ENCODE measurements around the gene E2F2. TPM values are rescaled to one million over a fixed set of nuclear protein-coding genes. Genes with fewer than 3 reads are reported as not detected.

The E2F2 gene
- total RNA-seq, 1 experiment from 2014 or later = 0.89 TPM

DNA sequence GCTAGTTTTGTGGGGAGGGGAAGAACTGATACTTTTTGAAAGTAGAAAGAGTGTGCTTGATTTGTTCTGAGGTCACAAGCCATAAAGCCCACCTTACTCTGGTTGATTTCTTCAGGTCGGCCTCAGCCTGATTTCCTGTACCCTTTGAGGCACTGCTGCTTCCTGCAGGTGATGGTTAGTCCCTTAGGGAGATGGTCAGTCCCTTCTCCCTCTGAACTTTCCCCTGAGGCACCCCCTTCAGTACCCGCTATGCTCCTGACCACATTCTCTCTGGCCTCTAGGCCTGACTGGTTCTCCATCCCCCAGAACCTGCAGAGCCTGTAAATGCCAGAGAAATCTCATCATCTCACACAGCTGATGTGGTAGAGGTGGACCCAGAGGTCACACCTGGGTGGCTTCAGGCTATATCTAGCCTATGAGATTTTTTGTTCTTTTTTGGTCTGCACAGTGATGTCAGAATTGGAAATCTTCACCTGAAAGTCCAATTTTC is 43.3 kb upstream of the E2F2 start:
- no peak overlapping the region for H3K27ac Mint-ChIP-seq (ENCODE audit: low read depth, unreplicated experiment)
- intact Hi-C loops (cut with micrococcal nuclease) = no loop called here
- TF ChIP-seq, protein P1, sequence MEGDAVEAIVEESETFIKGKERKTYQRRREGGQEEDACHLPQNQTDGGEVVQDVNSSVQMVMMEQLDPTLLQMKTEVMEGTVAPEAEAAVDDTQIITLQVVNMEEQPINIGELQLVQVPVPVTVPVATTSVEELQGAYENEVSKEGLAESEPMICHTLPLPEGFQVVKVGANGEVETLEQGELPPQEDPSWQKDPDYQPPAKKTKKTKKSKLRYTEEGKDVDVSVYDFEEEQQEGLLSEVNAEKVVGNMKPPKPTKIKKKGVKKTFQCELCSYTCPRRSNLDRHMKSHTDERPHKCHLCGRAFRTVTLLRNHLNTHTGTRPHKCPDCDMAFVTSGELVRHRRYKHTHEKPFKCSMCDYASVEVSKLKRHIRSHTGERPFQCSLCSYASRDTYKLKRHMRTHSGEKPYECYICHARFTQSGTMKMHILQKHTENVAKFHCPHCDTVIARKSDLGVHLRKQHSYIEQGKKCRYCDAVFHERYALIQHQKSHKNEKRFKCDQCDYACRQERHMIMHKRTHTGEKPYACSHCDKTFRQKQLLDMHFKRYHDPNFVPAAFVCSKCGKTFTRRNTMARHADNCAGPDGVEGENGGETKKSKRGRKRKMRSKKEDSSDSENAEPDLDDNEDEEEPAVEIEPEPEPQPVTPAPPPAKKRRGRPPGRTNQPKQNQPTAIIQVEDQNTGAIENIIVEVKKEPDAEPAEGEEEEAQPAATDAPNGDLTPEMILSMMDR (IDR thresholded peaks at IDR 0.05; ENCODE audit: unreplicated experiment) = no peak
- BruUV-seq (replicated peaks) = no TSS peak
- no peaks in the 10 kb centered on the region for H3K36me3 Mint-ChIP-seq (ENCODE audit: insufficient read depth, unreplicated experiment)
- H3K4me1 Mint-ChIP-seq (ENCODE audit: insufficient read depth, unreplicated experiment) = peaks cover 22% of the 10 kb centered on the region
- no peaks in the 10 kb centered on the region for H3K27me3 Mint-ChIP-seq (ENCODE audit: insufficient read depth, unreplicated experiment)
- CTCF ChIA-PET = interaction anchor here (0.8 kb wide), 1 partner anchor 29 kb away, joined by 4 read pairs; no protein-coding TSS in a partner anchor
- POLR2A ChIA-PET = interaction anchor here (0.7 to 7.7 kb wide), 5 partner anchors 10 to 382 kb away, joined by 3 to 131 read pairs (median 18); partner anchors contain the start of gene ID3
- no peak overlapping the region for H3K4me3 Mint-ChIP-seq (ENCODE audit: unreplicated experiment)
- no peak for DNase-seq (ENCODE audit: unreplicated experiment)
- H3K9me3 Mint-ChIP-seq (ENCODE audit: unreplicated experiment) = no peaks in the 10 kb centered on the region

DNA sequence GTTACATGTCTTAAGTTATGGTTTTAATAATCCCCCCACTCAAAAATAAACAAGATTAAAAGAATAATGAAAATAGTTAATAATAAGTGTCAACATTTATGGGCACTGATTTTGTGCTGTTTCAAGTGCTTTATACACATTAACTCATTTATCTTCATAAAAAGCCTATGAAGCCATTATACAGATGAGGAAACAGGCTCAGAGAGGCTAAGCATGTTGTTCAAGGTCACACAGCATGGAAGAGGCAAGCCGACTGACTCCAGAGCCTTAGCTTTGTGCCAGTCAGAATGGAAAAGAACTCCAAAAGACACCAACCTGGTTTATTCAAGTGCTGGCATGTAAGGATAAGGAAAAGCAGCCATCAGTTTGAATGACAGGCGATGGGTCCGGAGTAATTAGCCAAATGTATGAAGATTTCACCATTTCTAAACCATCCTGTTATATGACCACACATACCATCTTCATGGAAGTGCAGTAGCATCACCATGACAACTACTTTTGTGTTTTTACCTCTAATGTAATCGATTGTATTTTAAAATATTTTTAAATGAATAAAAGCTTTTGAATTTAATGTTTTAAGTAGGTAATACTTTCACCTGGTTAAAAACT is 42.6 kb upstream of the E2F2 start:
- POLR2A ChIA-PET = interaction anchor here (0.7 to 3.6 kb wide), 5 partner anchors 12 to 382 kb away, joined by 3 to 18 read pairs (median 5); no protein-coding TSS in a partner anchor
- no peak overlapping the region for H3K27ac Mint-ChIP-seq (ENCODE audit: low read depth, unreplicated experiment)
- CTCF ChIA-PET = interaction anchor here (0.9 kb wide), 1 partner anchor 15 kb away, joined by 3 read pairs; no protein-coding TSS in a partner anchor
- no TSS peak for BruUV-seq (replicated peaks)
- peaks cover 19% of the 10 kb centered on the region for H3K4me1 Mint-ChIP-seq (ENCODE audit: insufficient read depth, unreplicated experiment)
- H3K27me3 Mint-ChIP-seq (ENCODE audit: insufficient read depth, unreplicated experiment) = peaks cover 4% of the 10 kb centered on the region
- no peaks in the 10 kb centered on the region for H3K9me3 Mint-ChIP-seq (ENCODE audit: unreplicated experiment)
- no peak overlapping the region for H3K4me3 Mint-ChIP-seq (ENCODE audit: unreplicated experiment)
- TF ChIP-seq, protein P1 (IDR thresholded peaks at IDR 0.05; ENCODE audit: unreplicated experiment) = no peak
- no peak for DNase-seq (ENCODE audit: unreplicated experiment)
- no peaks in the 10 kb centered on the region for H3K36me3 Mint-ChIP-seq (ENCODE audit: insufficient read depth, unreplicated experiment)
- intact Hi-C loops (cut with micrococcal nuclease) = no loop called here

DNA sequence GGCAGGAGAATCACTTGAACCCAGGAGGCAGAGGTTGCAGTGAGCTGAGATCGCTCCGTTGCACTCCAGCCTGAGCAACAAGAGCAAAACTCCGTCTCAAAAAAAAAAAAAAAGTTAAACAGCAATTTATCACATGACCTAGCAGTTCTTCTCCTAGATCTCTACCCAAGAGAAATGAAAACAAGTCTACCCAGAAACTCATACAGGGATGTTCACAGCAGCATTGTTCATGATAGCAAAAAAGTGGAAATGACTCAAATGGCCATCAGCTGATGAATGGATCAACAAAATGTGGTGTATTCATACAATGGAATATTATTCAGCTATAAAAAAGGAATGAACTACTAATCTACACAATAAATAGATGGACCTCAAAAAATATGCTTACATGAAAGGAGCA is 40.4 kb upstream of the E2F2 start:
- POLR2A ChIA-PET = interaction anchor here (1.3 to 3.6 kb wide), 2 partner anchors 12 to 21 kb away, joined by 3 to 18 read pairs; partner anchors contain the start of gene ID3
- BruUV-seq (replicated peaks) = no TSS peak
- intact Hi-C loops (cut with micrococcal nuclease) = no loop called here
- Mint-ChIP-seq H3K4me1 (ENCODE audit: insufficient read depth, unreplicated experiment) (peaks cover 6% of the 10 kb centered on the region), H3K4me3 (ENCODE audit: unreplicated experiment) (no peak overlapping the region), H3K36me3 (ENCODE audit: insufficient read depth, unreplicated experiment) (no peaks in the 10 kb centered on the region), H3K27ac (ENCODE audit: low read depth, unreplicated experiment) (no peak overlapping the region), H3K9me3 (ENCODE audit: unreplicated experiment) (no peaks in the 10 kb centered on the region), H3K27me3 (ENCODE audit: insufficient read depth, unreplicated experiment) (peaks cover 12% of the 10 kb centered on the region)
- no peak for DNase-seq (ENCODE audit: unreplicated experiment)
- TF ChIP-seq, protein P1 (IDR thresholded peaks at IDR 0.05; ENCODE audit: unreplicated experiment) = no peak
- CTCF ChIA-PET = interaction anchor here (0.6 to 0.7 kb wide), 2 partner anchors 62 to 181 kb away, joined by 5 to 6 read pairs; no protein-coding TSS in a partner anchor

- Mint-ChIP-seq H3K27me3 (ENCODE audit: insufficient read depth, unreplicated experiment) (peaks cover 12% of the 10 kb centered on the region), H3K4me1 (ENCODE audit: insufficient read depth, unreplicated experiment) (peaks cover 6% of the 10 kb centered on the region), H3K4me3 (ENCODE audit: unreplicated experiment) (no peak overlapping the region), H3K36me3 (ENCODE audit: insufficient read depth, unreplicated experiment) (no peaks in the 10 kb centered on the region), H3K9me3 (ENCODE audit: unreplicated experiment) (no peaks in the 10 kb centered on the region), H3K27ac (ENCODE audit: low read depth, unreplicated experiment) (no peak overlapping the region)
- TF ChIP-seq, protein P1 (IDR thresholded peaks at IDR 0.05; ENCODE audit: unreplicated experiment) = no peak
- no peak for DNase-seq (ENCODE audit: unreplicated experiment)
- ChIA-PET CTCF (no interaction called here), POLR2A (interaction anchor here (0.8 to 1.3 kb wide), 3 partner anchors 8 to 12 kb away, joined by 3 read pairs; partner anchors contain the start of gene ID3)
- intact Hi-C loops (cut with micrococcal nuclease) = no loop called here
- BruUV-seq (replicated peaks) = no TSS peak
These were observed 39.1 kb upstream of the E2F2 start for GRCh38 chr1:23570001-23570691.

Data from MCF 10A (cell line).